PC-9 (cell line): Measurements from ENCODE around the gene NT5DC1. TPM values are rescaled to one million over a fixed set of nuclear protein-coding genes. Genes with fewer than 3 reads are reported as not detected.
A peak's percentile ranks its signal among the peaks of the same experiment; 100 is the strongest.

Experiments
- BruUV-seq: library from RNA; stranded (reverse); fragments of 400-500 nt; replicated peaks from 2 replicates; lab custom pipeline; 2021; lab: Mats Ljungman, UMichigan
- CTCF ChIA-PET: fragments of 300-600 bp; sonication (Branson Sonifier 250); formaldehyde crosslinking; loops from one replicate; lab custom pipeline; 2022; ENCODE audit warnings: antibody characterized with exemption; lab: Charles Lee
- POLR2A ChIA-PET: fragments of 300-600 bp; sonication (Branson Sonifier 250); formaldehyde crosslinking; loops from one replicate; lab custom pipeline; 2022; ENCODE audit warnings: antibody characterized with exemption; ENCODE audit not compliant: unreplicated experiment; lab: Charles Lee
- DNase-seq, 2 experiments: peaks; one replicate each; pipeline versions ENCODE4 v3.0.0 to v3.0.0-alpha.2; 2015 to 2022; ENCODE audit warnings: mixed read lengths in 1 of 2
- H2AFZ ChIP-seq: fragments of 200-600 bp; sonication (generic); 2 replicates; pipeline ENCODE4 v1.8.1; 2017; ENCODE audit warnings: antibody characterized with exemption
- H3F3A ChIP-seq: fragments of 200-600 bp; sonication (generic); 2 replicates; pipeline ENCODE4 v1.8.1; 2017; ENCODE audit warnings: antibody characterized with exemption, mild to moderate bottlenecking, low read depth; ENCODE audit not compliant: insufficient read depth
- H3K27ac ChIP-seq: fragments of 200-600 bp; sonication (generic); 2 replicates; pipeline ENCODE4 v1.6.1; 2016; ENCODE audit warnings: mixed run types
- H3K27me3 ChIP-seq: fragments of 200-600 bp; sonication (generic); 2 replicates; pipeline ENCODE4 v1.6.1; 2016; ENCODE audit warnings: low read depth, mixed run types; ENCODE audit not compliant: insufficient read depth
- H3K36me3 ChIP-seq: fragments of 200-600 bp; sonication (generic); 2 replicates; pipeline ENCODE4 v1.6.1; 2016; ENCODE audit warnings: low read depth, mixed run types
- H3K4me1 ChIP-seq: fragments of 200-600 bp; sonication (generic); replicated peaks from 2 replicates; pipeline ENCODE4 v1.6.1; 2016; ENCODE audit warnings: mixed run types; ENCODE audit not compliant: insufficient read depth
- H3K4me2 ChIP-seq: fragments of 200-600 bp; sonication (generic); 2 replicates; pipeline ENCODE4 v1.6.1; 2017; ENCODE audit warnings: mixed run types
- H3K4me3 ChIP-seq: fragments of 200-600 bp; sonication (generic); 2 replicates; pipeline ENCODE4 v1.6.1; 2016; ENCODE audit warnings: mixed run types
- H3K79me2 ChIP-seq: fragments of 200-600 bp; sonication (generic); 2 replicates; pipeline ENCODE4 v1.6.1; 2017; ENCODE audit warnings: low read depth, mixed run types
- H3K9me2 ChIP-seq: fragments of 200-600 bp; sonication (generic); 2 replicates; pipeline ENCODE4 v1.8.1; 2017; ENCODE audit warnings: mild to moderate bottlenecking; ENCODE audit not compliant: insufficient read depth
- H3K9me3 ChIP-seq: fragments of 200-600 bp; sonication (generic); 2 replicates; pipeline ENCODE4 v1.8.1; 2016; ENCODE audit warnings: low read depth; ENCODE audit not compliant: insufficient read depth
- H4K20me1 ChIP-seq: fragments of 200-600 bp; sonication (generic); 2 replicates; pipeline ENCODE4 v1.8.1; 2017; ENCODE audit not compliant: insufficient read depth
- EZH2 ChIP-seq: fragments of 200-600 bp; sonication (generic); IDR thresholded peaks from 2 replicates; pipeline ENCODE4 v1.8.0; 2017; ENCODE audit warnings: antibody characterized with exemption, low read depth
- intact Hi-C: fragments of 100-400 bp; cut with micrococcal nuclease; formaldehyde crosslinking; loops from one replicate; pipeline ENCODE4 v1.10.0; 2022; ENCODE audit not compliant: unreplicated experiment
- total RNA-seq: library from RNA; stranded (reverse); gene quantifications from 2 replicates; pipeline ENCODE4 v1.2.3, GENCODE V29; 2021
- TF ChIP-seq, protein P1 (sequence below): fragments of 200-600 bp; sonication (generic); conservative IDR thresholded peaks from 2 replicates; pipeline ENCODE4 v1.6.1; 2017; ENCODE audit warnings: mixed run types, antibody characterized with exemption, mild to moderate bottlenecking, moderate library complexity

The NT5DC1 gene
- total RNA-seq, 1 experiment from 2014 or later, result 33.5 TPM

DNA sequence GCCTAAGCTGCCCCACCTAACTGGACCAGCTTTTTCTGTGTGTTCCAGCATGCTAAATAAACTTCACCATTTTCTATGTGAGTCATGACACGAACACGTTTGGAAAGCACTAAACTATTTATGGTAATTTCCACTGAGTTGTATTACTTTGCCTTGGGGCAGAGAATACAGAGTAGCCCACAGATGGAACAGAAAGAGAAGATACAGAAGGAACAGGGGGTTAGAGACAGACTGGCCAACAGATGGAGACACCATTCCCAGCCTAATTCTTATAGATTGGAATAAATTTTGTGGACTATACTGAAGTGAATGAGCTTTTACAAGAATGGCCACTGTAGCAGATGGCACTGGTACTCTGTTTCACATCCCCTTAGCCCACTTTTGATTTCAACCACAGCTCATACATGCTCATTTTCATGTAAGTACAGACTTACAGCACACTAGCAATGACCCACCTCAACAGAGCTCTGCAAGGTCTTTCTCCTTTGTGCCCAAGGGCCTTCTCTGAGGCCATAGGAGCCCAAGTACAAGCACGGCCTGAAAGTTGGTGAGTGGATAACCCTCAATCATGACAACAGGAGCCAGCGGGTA lies 13.1 kb upstream of the NT5DC1 start:
- 0 out of 2 replicates have a peak, but pooled peaks cover 3% of the 10 kb centered on the region for H3K9me3 ChIP-seq
- H3K4me2 ChIP-seq, result peak overlapping the region; percentile 11; the same call in 1 of the 2 replicates
- no peaks in the 10 kb centered on the region for H3F3A ChIP-seq
- no peak overlapping the region for H3K4me3 ChIP-seq
- peaks cover 16% of the 10 kb centered on the region for H3K4me1 ChIP-seq
- H2AFZ ChIP-seq, result no peak overlapping the region
- ChIA-PET POLR2A (no interaction called here), CTCF (interaction anchor here (0.6 to 1.1 kb wide), 2 partner anchors 29 to 77 kb away, joined by 3 to 9 read pairs; no protein-coding TSS in a partner anchor)
- H4K20me1 ChIP-seq, result no peaks in the 10 kb centered on the region
- intact Hi-C loops, result no loop called here
- H3K9me2 ChIP-seq, result no peaks in the 10 kb centered on the region
- DNase-seq, result peak in 1 of 2 experiments; percentile 82
- no TSS peak for BruUV-seq
- H3K27ac ChIP-seq, result no peak overlapping the region
- H3K27me3 ChIP-seq, result no peaks in the 10 kb centered on the region
- H3K79me2 ChIP-seq, result no peaks in the 10 kb centered on the region
- TF ChIP-seq, protein P1, sequence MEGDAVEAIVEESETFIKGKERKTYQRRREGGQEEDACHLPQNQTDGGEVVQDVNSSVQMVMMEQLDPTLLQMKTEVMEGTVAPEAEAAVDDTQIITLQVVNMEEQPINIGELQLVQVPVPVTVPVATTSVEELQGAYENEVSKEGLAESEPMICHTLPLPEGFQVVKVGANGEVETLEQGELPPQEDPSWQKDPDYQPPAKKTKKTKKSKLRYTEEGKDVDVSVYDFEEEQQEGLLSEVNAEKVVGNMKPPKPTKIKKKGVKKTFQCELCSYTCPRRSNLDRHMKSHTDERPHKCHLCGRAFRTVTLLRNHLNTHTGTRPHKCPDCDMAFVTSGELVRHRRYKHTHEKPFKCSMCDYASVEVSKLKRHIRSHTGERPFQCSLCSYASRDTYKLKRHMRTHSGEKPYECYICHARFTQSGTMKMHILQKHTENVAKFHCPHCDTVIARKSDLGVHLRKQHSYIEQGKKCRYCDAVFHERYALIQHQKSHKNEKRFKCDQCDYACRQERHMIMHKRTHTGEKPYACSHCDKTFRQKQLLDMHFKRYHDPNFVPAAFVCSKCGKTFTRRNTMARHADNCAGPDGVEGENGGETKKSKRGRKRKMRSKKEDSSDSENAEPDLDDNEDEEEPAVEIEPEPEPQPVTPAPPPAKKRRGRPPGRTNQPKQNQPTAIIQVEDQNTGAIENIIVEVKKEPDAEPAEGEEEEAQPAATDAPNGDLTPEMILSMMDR, result no peak
- no peak for TF ChIP-seq EZH2
- H3K36me3 ChIP-seq, result no peaks in the 10 kb centered on the region

DNA sequence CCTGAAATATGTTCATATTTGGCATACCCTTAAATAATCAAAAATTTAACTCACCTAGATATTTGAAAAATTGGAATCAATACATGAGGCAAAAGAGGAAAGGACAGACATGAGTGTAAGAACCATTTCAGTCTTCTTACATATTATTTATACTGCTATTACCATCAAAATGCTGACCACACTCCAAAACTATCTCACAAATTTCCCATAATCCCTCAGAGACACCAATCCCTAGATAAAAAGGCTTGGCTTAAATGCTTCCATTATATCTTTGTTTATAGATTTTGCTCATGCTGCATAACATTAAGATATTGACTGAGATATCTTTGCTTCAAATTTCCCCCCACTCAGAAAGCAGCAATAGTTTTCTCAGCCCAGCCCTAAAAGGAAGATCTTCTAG lies 11.7 kb upstream of the NT5DC1 start:
- no peaks in the 10 kb centered on the region for H3K79me2 ChIP-seq
- TF ChIP-seq EZH2, result no peak
- TF ChIP-seq, protein P1, result no peak
- no peak for DNase-seq
- no peaks in the 10 kb centered on the region for H3K36me3 ChIP-seq
- H3K4me2 ChIP-seq, result no peak overlapping the region
- H3K27ac ChIP-seq, result no peak overlapping the region
- H4K20me1 ChIP-seq, result no peaks in the 10 kb centered on the region
- no peaks in the 10 kb centered on the region for H3K27me3 ChIP-seq
- CTCF ChIA-PET, result no interaction called here
- H3K9me3 ChIP-seq, result 0 out of 2 replicates have a peak, but pooled peaks cover 3% of the 10 kb centered on the region
- H3F3A ChIP-seq, result no peaks in the 10 kb centered on the region
- no peaks in the 10 kb centered on the region for H3K9me2 ChIP-seq
- BruUV-seq, result no TSS peak
- intact Hi-C loops, result no loop called here
- POLR2A ChIA-PET, result interaction anchor here (0.7 kb wide), 1 partner anchor 12 kb away, joined by 4 read pairs; no protein-coding TSS in a partner anchor
- H3K4me1 ChIP-seq, result peaks cover 16% of the 10 kb centered on the region
- no peak overlapping the region for H3K4me3 ChIP-seq
- H2AFZ ChIP-seq, result no peak overlapping the region

DNA sequence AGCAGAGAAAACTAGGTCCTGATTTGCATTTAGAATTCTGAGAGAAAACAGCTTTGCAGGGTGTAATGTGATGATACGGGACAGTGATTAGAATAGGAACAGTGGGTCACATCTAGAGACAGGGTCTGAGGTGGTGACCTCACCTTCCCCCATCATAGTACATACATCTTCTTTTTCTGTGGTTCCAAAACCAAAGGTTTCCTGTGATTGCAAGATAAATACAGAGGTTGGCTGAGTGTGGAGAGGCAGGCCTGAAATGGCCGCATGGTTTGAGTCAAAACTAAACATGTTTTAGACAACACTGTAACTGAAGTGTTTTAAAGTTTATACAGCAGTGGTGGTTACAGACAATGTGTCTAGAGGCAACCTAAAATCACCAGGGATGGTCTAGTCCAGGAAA lies 10.4 kb upstream of the NT5DC1 start:
- ChIA-PET POLR2A (no interaction called here), CTCF (interaction anchor here (0.5 kb wide), 1 partner anchor 79 kb away, joined by 4 read pairs; no protein-coding TSS in a partner anchor)
- TF ChIP-seq, protein P1, result no peak
- TF ChIP-seq EZH2, result no peak
- H4K20me1 ChIP-seq, result no peaks in the 10 kb centered on the region
- no peak overlapping the region for H2AFZ ChIP-seq
- no peaks in the 10 kb centered on the region for H3K27me3 ChIP-seq
- H3K4me1 ChIP-seq, result peaks cover 16% of the 10 kb centered on the region
- H3K9me2 ChIP-seq, result no peaks in the 10 kb centered on the region
- no peaks in the 10 kb centered on the region for H3F3A ChIP-seq
- H3K9me3 ChIP-seq, result 0 out of 2 replicates have a peak, but pooled peaks cover 3% of the 10 kb centered on the region
- H3K79me2 ChIP-seq, result no peaks in the 10 kb centered on the region
- no peak overlapping the region for H3K27ac ChIP-seq
- BruUV-seq, result no TSS peak
- intact Hi-C loops, result no loop called here
- no peaks in the 10 kb centered on the region for H3K36me3 ChIP-seq
- no peak for DNase-seq
- no peak overlapping the region for H3K4me3 ChIP-seq
- no peak overlapping the region for H3K4me2 ChIP-seq
